ENCODE results near the gene APRT.

The APRT gene

DNA sequence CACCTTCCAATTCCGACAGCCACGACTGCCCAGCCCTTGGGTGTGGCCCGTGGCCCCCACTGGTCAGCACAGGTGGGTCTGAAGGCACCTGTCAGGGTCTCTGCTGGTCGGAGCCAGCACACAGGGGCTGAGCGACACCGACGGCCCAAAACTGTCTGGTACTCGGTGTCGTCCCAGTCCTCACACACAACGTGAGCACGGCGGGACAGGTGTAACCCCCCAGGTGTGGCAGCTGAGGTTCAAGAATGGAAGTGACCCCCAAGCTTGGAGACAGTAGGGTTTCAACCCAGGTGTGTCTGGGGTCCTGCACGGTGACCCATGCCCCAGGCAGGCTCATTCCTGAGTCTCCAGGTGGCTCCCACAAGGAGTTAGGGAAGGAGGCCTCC, 44.0 kb upstream of the APRT start:
- Histone ChIP-seq H3K4me2 (ENCODE audit: insufficient read depth, low read length) (peak overlapping the region; percentile 88), H2AFZ (ENCODE audit: low read depth, low read length) (no peak overlapping the region), H3K4me3 (ENCODE audit: low read depth in 1 of 2, low read length in 2 of 2) (peak overlapping the region in 1 of 2 experiments; percentile 57; a peak in 2 of 4 replicates), H3K9me3 (ENCODE audit: insufficient read depth, low read length, severe bottlenecking) (no peaks in the 10 kb centered on the region), H3K27me3 (ENCODE audit: insufficient read depth, low read length, poor library complexity) (no peaks in the 10 kb centered on the region), H4K20me1 (ENCODE audit: insufficient read depth, low read length) (peaks cover 12% of the 10 kb centered on the region), H3K27ac (ENCODE audit: low read length) (0 out of 2 replicates have a peak overlapping the region, but pooled peaks have one; percentile 9), H3K79me2 (ENCODE audit: insufficient read depth, low read length) (peaks cover 24% of the 10 kb centered on the region), H3K4me1 (ENCODE audit: insufficient read depth, low read length) (peaks cover 24% of the 10 kb centered on the region), H3K9ac (ENCODE audit: low read depth, low read length) (no peak overlapping the region), H3K36me3 (ENCODE audit: insufficient read depth, low read length) (peaks cover 23% of the 10 kb centered on the region)
- TF ChIP-seq EZH2 (IDR thresholded peaks at IDR 0.05; ENCODE audit: borderline replicate concordance, low read depth, low read length, severe bottlenecking) (no peak), CTCF (IDR thresholded peaks at IDR 0.05; ENCODE audit: borderline replicate concordance, extremely low read depth, low read length, poor library complexity, severe bottlenecking) (no peak)
- no peak for DNase-seq
- no peak for ATAC-seq (ENCODE audit: insufficient read depth, low read depth)

GRCh38 chr16:88855176-88855575, 43.4 kb upstream of the APRT start:
- ATAC-seq (ENCODE audit: insufficient read depth, low read depth) (no peak), DNase-seq (no peak)
- Histone ChIP-seq H3K79me2 (ENCODE audit: insufficient read depth, low read length) (peaks cover 24% of the 10 kb centered on the region), H3K4me1 (ENCODE audit: insufficient read depth, low read length) (peaks cover 24% of the 10 kb centered on the region), H3K9me3 (ENCODE audit: insufficient read depth, low read length, severe bottlenecking) (no peaks in the 10 kb centered on the region), H3K9ac (ENCODE audit: low read depth, low read length) (no peak overlapping the region), H2AFZ (ENCODE audit: low read depth, low read length) (no peak overlapping the region), H3K36me3 (ENCODE audit: insufficient read depth, low read length) (peaks cover 18% of the 10 kb centered on the region), H3K27ac (ENCODE audit: low read length) (no peak overlapping the region), H3K27me3 (ENCODE audit: insufficient read depth, low read length, poor library complexity) (no peaks in the 10 kb centered on the region), H3K4me3 (ENCODE audit: low read depth in 1 of 2, low read length in 2 of 2) (no peak overlapping the region), H3K4me2 (ENCODE audit: insufficient read depth, low read length) (peak overlapping the region; percentile 88; the same call in 1 of the 2 replicates), H4K20me1 (ENCODE audit: insufficient read depth, low read length) (peaks cover 12% of the 10 kb centered on the region)
- TF ChIP-seq CTCF (IDR thresholded peaks at IDR 0.05; ENCODE audit: borderline replicate concordance, extremely low read depth, low read length, poor library complexity, severe bottlenecking): no peak
- no peak for TF ChIP-seq EZH2 (IDR thresholded peaks at IDR 0.05; ENCODE audit: borderline replicate concordance, low read depth, low read length, severe bottlenecking)

- TF ChIP-seq CTCF (IDR thresholded peaks at IDR 0.05; ENCODE audit: borderline replicate concordance, extremely low read depth, low read length, poor library complexity, severe bottlenecking): no peak
- no peak for TF ChIP-seq EZH2 (IDR thresholded peaks at IDR 0.05; ENCODE audit: borderline replicate concordance, low read depth, low read length, severe bottlenecking)
- H3K9me3 ChIP-seq (ENCODE audit: insufficient read depth, low read length, severe bottlenecking): no peaks in the 10 kb centered on the region
- H3K27me3 ChIP-seq (ENCODE audit: insufficient read depth, low read length, poor library complexity): no peaks in the 10 kb centered on the region
- DNase-seq (peak; percentile 29), ATAC-seq (ENCODE audit: insufficient read depth, low read depth) (no peak)
- H2AFZ ChIP-seq (ENCODE audit: low read depth, low read length): no peak overlapping the region
- H3K9ac ChIP-seq (ENCODE audit: low read depth, low read length): no peak overlapping the region
- peaks cover 16% of the 10 kb centered on the region for H3K36me3 ChIP-seq (ENCODE audit: insufficient read depth, low read length)
- H4K20me1 ChIP-seq (ENCODE audit: insufficient read depth, low read length): peaks cover 14% of the 10 kb centered on the region
- no peak overlapping the region for H3K4me2 ChIP-seq (ENCODE audit: insufficient read depth, low read length)
- no peak overlapping the region for H3K4me3 ChIP-seq (ENCODE audit: low read depth in 1 of 2, low read length in 2 of 2)
- H3K79me2 ChIP-seq (ENCODE audit: insufficient read depth, low read length): peaks cover 24% of the 10 kb centered on the region
- H3K27ac ChIP-seq (ENCODE audit: low read length): no peak overlapping the region
- H3K4me1 ChIP-seq (ENCODE audit: insufficient read depth, low read length): peaks cover 24% of the 10 kb centered on the region
Observed at GRCh38 chr16:88854306-88855111, 42.8 kb upstream of the APRT start.
